GM19397 (cell line): ENCODE data around the gene LOC128125822.
"Not testable (repeated sequence)": the region's sequence is repeated elsewhere in the genome, so short reads cannot be mapped to it uniquely, and the experiment has no call there.

Source experiments
- ATAC-seq: cut with Tn5 transposase; IDR thresholded peaks from one replicate; pipeline ENCODE4 v1.9.1; 2021; ENCODE audit warnings: mild to moderate bottlenecking, moderate library complexity; ENCODE audit not compliant: unreplicated experiment

Gene LOC128125822

GRCh38 chr6:63581355-63582013 lies 9.2 kb downstream of the LOC128125822 start:
- no peak for ATAC-seq

DNA sequence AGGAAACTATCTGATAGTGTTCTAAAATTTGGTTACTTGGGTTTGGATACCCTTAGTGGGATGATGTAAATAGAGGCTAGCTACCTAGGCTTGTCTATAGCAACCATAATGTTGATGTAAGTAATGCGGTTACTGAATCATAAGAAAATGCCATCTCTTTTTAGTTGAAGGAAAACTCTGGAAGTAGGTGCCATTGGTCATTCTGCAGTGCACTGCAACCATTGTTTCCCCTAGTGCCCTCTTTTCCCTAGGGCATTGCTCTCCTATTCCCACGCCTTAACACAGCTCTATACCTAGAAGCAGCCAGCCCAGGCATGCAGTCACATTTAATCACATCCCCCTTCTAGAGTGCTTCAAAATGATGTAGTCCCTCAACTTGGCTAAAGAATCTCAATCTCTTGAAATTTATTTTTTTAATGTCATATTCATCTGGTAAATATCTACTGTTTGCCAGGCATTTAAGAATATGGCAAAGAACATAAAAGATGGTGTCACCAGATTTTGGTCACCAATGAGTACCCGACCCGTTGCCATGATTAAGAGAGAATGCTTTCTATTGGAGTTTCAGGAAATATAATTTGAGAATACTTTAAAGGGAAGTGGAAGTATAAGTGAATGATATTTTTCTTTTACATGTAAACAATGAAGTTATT lies 10.4 kb downstream of the LOC128125822 start:
- no peak for ATAC-seq

- ATAC-seq: no peak
Observed at GRCh38 chr6:63584125-63584514, 11.8 kb downstream of the LOC128125822 start.

- no peak for ATAC-seq
Observed at GRCh38 chr6:63584566-63584965, 12.3 kb downstream of the LOC128125822 start.

GRCh38 chr6:63585652-63586051 lies 13.4 kb downstream of the LOC128125822 start:
- not testable (repeated sequence) for ATAC-seq

DNA sequence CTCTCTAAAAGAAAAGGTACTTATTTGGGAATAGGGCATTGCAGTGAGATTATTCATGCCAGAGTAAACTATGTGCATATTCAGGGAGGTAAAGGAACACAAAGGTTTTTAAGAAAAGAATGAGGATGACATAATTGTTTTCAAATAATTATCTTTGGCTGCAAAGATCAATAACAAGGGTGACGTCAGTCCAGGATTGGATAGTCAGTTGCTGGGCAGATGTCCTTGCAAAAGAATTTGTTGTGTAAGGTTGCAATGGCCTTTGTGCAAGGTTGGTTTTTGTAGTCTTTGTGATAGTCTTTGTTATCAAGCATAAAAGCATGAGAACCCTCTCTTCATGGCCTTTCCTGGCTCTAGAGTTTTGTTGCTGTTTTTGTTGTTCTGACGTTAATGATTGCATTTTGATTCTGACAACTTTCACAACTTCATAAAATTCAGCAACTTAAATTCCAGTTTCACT lies 17.7 kb downstream of the LOC128125822 start:
- ATAC-seq: no peak

GRCh38 chr6:63592886-63593285 lies 20.6 kb downstream of the LOC128125822 start:
- ATAC-seq: no peak

DNA sequence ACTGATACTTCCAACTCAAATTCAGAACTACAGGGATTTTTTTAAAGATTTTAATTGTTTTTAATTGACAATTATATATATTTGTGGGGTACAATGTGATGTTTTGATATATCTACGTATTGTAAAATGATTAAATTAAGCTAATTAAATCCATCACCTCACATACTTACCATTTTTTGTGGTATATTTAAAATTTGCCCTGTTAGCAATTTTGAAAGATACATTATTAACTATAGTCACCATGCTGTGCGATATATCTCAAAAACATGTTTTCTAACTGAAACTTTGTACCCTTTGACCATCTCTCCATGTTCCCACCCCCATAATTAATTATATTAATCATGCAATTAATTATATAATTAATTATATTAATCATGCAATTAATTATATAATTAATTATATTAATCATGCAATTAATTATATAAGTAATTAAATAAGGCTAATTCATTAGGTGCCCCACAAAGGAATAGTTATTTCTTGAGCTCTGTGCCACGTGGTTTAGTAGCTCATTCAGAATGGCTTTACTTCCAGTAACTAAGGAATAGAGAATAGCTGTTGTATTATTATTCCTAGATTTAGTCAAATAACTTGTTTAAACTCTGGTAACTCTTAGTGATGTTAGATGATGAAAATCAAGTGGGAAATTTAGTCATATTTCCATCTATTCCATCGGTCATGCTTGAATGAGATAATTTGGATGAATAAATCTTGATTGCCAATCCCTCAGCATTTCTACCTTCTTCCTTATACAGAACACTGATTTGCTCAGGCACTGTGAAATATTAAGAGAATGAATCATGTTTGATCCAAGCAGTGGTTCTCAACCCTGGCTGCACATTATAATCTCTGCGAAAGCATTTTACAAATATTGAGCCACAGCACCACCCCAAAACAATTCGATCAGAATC lies 25.1 kb downstream of the LOC128125822 start:
- ATAC-seq: no peak

DNA sequence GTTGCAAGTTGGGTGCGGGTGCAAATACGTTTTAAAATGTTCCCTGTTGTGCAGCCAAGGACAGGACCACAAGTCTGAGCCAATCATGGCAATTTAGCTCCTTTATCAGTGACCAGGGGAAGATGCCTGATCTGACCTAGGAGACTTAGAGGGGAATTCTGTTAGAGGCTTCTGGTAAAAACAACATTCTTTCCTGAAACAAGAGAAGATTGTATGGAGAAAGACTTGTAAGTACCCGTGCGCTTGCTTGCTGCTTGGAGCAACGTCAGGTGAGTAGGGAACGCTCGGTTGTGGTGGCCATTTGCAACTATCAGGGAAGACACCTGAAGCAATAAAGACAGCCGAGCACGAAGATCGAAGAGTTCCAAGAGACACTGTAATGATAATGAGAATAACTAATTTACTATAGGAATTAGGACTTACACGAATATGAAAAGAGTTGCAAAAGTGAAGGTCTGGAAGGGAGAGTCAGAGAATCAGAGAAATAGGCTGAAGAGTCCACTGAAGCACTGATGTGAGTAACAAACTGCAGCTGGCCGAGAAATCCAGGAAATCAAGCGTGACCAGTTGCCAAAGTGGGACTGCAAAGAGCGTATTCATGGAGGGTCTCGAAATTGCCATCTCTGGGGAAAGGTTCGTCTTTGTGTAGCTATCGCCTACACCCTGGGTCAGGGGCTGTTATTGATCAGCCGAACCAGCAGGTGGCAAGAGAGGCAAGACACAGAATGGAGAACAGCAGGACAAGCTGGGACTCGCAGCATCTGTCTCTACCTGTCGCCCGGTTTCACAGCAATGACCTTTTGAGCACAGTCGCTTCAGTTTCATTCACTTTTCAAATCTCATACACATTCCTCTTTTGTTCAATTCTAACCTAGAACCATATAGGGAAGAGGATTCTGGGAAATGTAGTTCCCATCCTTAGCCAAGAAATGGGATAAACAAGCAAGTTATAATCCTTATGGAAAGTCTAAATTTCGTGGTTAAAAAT lies 26.1 kb downstream of the LOC128125822 start:
- ATAC-seq: peak; percentile 100

- no peak for ATAC-seq
Observed at GRCh38 chr6:63599243-63599642, 27.0 kb downstream of the LOC128125822 start.

DNA sequence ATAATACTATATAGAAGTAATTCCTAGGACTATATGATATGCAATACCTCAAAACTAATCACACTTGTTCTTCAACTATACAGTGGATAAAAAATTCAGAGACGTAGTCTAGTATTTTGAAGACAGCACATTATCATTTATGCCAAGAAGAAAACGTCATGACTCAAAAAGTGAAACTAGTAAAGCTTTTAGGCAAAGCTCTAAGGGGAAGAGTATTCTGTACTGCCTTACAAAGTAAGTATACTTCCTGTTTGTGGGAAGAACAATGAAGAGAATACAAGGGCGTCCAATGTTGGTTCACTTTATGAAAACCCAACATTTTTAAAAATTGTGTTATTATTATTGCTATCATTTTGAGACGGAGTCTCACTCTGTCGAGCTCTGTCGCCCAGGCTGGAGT lies 27.9 kb downstream of the LOC128125822 start:
- no peak for ATAC-seq

- no peak for ATAC-seq
Observed at GRCh38 chr6:63609231-63609630, 37.0 kb downstream of the LOC128125822 start.

GRCh38 chr6:63610944-63611343 lies 38.7 kb downstream of the LOC128125822 start:
- ATAC-seq: no peak

DNA sequence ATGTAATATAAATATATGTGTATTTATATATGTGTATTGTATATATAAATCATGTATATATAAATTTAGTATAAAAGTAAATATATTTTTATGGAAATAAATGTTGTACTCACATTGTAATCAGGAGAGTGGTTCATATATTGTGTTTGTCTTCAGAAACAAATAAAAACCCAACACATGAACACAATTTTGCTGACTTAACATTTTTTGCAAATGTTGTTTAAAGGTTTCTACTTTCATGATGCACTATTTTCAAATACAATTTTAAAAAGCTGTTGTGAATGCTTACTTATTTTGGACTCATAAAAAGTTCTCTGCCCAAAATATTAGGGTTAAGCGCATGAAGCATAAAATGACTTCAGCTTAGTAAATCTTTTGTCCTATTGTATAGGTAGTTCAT lies 39.3 kb downstream of the LOC128125822 start:
- no peak for ATAC-seq

GRCh38 chr6:63615590-63615989 lies 43.3 kb downstream of the LOC128125822 start:
- ATAC-seq: no peak
